Fibroblast of pulmonary artery (primary cell): ENCODE measurements around the gene MRO.
A peak's percentile ranks its signal among the peaks of the same experiment; 100 is the strongest.

Source experiments
- DNase-seq: peaks from one replicate; pipeline ENCODE4 v3.0.0-alpha.2; 2010; ENCODE audit warnings: low read depth
- H3K4me3 ChIP-seq: replicated peaks from 2 replicates; pipeline ENCODE4 v1.5.1; 2011; ENCODE audit warnings: low read depth, mild to moderate bottlenecking, control low read depth, low read length, moderate library complexity
- TF ChIP-seq, protein P1 (sequence below): IDR thresholded peaks from 2 replicates; pipeline ENCODE4 v1.5.1; 2011; ENCODE audit warnings: mild to moderate bottlenecking, control low read depth, low read length, inconsistent platforms; ENCODE audit errors: missing control alignments

The MRO gene

GRCh38 chr18:50819728-50820378 is at the start of gene MRO:
Gene MRO (minus strand): TSS chr18:50820016. CDS start chr18:50809400, 10,616 bp downstream.
- TF ChIP-seq, protein P1, sequence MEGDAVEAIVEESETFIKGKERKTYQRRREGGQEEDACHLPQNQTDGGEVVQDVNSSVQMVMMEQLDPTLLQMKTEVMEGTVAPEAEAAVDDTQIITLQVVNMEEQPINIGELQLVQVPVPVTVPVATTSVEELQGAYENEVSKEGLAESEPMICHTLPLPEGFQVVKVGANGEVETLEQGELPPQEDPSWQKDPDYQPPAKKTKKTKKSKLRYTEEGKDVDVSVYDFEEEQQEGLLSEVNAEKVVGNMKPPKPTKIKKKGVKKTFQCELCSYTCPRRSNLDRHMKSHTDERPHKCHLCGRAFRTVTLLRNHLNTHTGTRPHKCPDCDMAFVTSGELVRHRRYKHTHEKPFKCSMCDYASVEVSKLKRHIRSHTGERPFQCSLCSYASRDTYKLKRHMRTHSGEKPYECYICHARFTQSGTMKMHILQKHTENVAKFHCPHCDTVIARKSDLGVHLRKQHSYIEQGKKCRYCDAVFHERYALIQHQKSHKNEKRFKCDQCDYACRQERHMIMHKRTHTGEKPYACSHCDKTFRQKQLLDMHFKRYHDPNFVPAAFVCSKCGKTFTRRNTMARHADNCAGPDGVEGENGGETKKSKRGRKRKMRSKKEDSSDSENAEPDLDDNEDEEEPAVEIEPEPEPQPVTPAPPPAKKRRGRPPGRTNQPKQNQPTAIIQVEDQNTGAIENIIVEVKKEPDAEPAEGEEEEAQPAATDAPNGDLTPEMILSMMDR: peak; percentile 95
- peak within 1 kb of the TSS; percentile 41 for H3K4me3 ChIP-seq
- peak; percentile 85 for DNase-seq

DNA sequence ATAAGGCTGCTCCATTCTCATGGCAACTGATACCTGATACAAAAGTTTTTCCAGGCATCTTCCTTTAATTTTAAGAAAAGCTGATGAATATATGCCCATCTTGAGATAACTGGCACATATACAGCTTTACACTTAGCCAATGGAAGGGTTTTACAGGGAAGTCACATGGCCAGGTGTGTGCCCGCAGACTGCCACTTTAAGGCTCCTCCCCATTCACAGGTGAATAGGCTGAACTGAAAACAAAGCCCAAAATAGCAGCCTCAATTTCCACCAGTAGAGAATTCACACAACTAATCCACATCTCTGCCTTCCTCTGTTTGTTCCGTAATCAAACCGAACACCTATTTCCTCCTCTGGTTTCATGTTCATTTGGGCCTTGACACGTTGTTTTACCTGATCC is 49.3 kb upstream of the MRO start:
- TF ChIP-seq, protein P1: no peak
- no peak for DNase-seq
- H3K4me3 ChIP-seq: no peak overlapping the region

DNA sequence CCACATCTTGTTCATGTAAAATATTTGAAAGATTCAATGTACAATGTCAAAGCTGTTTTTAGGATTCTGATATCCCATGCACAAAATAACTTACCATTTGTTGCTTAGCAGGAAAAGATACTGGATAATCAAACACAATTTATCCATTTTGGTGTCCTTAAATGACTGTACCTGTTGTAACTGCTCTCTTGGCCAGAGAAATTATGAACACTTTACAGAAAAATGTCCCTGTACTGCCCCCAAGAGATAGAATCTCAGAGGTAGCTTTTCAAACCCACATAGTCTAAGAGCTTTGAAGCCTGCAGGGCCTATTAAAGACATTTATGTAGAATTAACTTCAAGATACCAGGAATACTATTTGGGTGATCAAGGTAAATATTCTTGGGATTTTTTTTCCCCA is 46.9 kb upstream of the MRO start:
- peak; percentile 38 for DNase-seq
- TF ChIP-seq, protein P1: peak; percentile 26

GRCh38 chr18:50863840-50864375 is 44.1 kb upstream of the MRO start:
- DNase-seq: no peak
- TF ChIP-seq, protein P1: no peak
- H3K4me3 ChIP-seq: no peak overlapping the region

More for the DNA sequence above, 46.9 kb upstream of the MRO start:
- no peak overlapping the region for H3K4me3 ChIP-seq

GRCh38 chr18:50862401-50862800 is 42.6 kb upstream of the MRO start:
- H3K4me3 ChIP-seq: no peak overlapping the region
- TF ChIP-seq, protein P1: no peak
- no peak for DNase-seq

DNA sequence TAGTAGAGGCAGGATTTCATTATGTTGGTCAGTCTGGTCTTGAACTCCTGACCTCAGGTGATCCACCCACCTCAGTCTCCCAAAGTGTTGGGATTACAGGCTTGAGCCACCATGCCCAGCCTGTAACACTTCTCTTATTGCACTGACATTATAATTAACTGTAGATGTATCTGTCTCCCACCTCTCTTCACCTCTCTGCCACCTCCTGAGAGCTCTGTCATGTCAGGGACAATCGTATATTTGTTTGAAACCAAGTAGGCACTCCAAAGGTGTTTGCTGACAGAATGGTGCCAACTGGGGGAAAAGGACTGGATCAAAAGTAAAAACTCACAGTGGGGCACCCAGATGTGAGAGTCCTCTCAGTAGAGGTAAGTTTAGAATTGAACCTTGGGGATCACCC is 41.8 kb upstream of the MRO start:
- TF ChIP-seq, protein P1: no peak
- DNase-seq: no peak
- H3K4me3 ChIP-seq: no peak overlapping the region
